ENCODE measurements around the gene CUTC.
"Not testable (repeated sequence)": the region's sequence is repeated elsewhere in the genome, so short reads cannot be mapped to it uniquely, and the experiment has no call there.

CUTC gene

GRCh38 chr10:99732033-99732842, at the start of gene CUTC, which contains the start of gene COX15:
TSS of gene CUTC (plus strand) at chr10:99732234. CDS start at chr10:99732349, 115 bp downstream.
TSS of gene COX15 (minus strand) at chr10:99732127. CDS start at chr10:99732049, 78 bp downstream.
- DNase-seq (ENCODE audit: low spot score) = peak; percentile 99

- DNase-seq (ENCODE audit: low spot score) = no peak
Observed at GRCh38 chr10:99682752-99683151, 49.3 kb upstream of the CUTC start.

- DNase-seq (ENCODE audit: low spot score) = no peak
Observed at GRCh38 chr10:99685597-99685967, 46.5 kb upstream of the CUTC start.

GRCh38 chr10:99689461-99689860, 42.6 kb upstream of the CUTC start:
- no peak for DNase-seq (ENCODE audit: low spot score)

- DNase-seq (ENCODE audit: low spot score) = peak; percentile 57
Observed at GRCh38 chr10:99693933-99694583, 38.0 kb upstream of the CUTC start.

GRCh38 chr10:99695761-99696160, 36.3 kb upstream of the CUTC start:
- DNase-seq (ENCODE audit: low spot score) = peak; percentile 50

GRCh38 chr10:99698504-99699080, 33.4 kb upstream of the CUTC start:
- DNase-seq (ENCODE audit: low spot score) = no peak

- DNase-seq (ENCODE audit: low spot score) = no peak
Observed at GRCh38 chr10:99700649-99701048, 31.4 kb upstream of the CUTC start.

- peak; percentile 21 for DNase-seq (ENCODE audit: low spot score)
Observed at GRCh38 chr10:99708428-99709012, 23.5 kb upstream of the CUTC start.

- DNase-seq (ENCODE audit: low spot score) = peak; percentile 47
Observed at GRCh38 chr10:99709480-99710229, 22.4 kb upstream of the CUTC start.

- peak; percentile 63 for DNase-seq (ENCODE audit: low spot score)
Observed at GRCh38 chr10:99711129-99711719, 20.8 kb upstream of the CUTC start.

GRCh38 chr10:99714446-99714845, 17.6 kb upstream of the CUTC start:
- no peak for DNase-seq (ENCODE audit: low spot score)

- no peak for DNase-seq (ENCODE audit: low spot score)
Observed at GRCh38 chr10:99720387-99720786, 11.6 kb upstream of the CUTC start.

GRCh38 chr10:99730026-99730425, 2.0 kb upstream of the CUTC start:
- no peak for DNase-seq (ENCODE audit: low spot score)

- DNase-seq (ENCODE audit: low spot score) = no peak
Observed at GRCh38 chr10:99731306-99732032, 565 bp upstream of the CUTC start.

- DNase-seq (ENCODE audit: low spot score) = peak; percentile 15
Observed at GRCh38 chr10:99733366-99733765, 1.3 kb downstream of the CUTC start.

GRCh38 chr10:99734111-99734510, 2.1 kb downstream of the CUTC start:
- not testable (repeated sequence) for DNase-seq (ENCODE audit: low spot score)

GRCh38 chr10:99740260-99740659, 8.2 kb downstream of the CUTC start:
- DNase-seq (ENCODE audit: low spot score) = no peak

- no peak for DNase-seq (ENCODE audit: low spot score)
Observed at GRCh38 chr10:99740933-99741559, 9.0 kb downstream of the CUTC start.

- DNase-seq (ENCODE audit: low spot score) = no peak
Observed at GRCh38 chr10:99742254-99742653, 10.2 kb downstream of the CUTC start.

Data from GM03348 (cell line).